ENCODE results near the gene HADH.

Gene HADH

DNA sequence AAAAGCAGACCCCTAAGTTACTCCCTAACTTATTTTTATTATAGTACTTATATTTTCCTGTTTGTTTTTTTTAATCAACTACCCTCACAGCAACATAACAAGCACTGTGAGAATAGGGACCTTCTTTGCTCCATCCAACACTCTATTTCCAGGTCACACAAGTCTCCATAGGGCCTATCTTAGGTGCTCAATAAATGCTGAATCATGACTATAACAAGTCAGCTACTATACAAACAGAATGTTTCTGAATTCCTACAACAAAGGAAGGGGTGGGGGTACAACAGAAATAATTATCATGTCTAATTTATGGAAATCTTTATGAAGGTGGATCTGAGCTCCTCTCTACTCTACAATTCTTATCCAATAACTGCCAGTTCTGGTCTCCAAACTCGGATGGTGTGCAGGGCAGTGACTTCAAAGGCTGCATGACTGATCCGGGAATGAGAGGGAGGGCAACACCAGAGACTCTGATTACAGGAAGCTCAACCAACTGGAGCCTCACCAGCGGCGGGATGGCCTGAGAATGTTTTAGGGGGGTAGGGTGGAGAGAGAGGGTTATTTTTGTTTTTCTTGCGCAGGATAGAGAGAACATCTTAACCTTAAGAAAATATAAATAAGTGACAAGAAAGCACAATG is 71.1 kb downstream of the HADH start:
- no peak for DNase-seq

DNA sequence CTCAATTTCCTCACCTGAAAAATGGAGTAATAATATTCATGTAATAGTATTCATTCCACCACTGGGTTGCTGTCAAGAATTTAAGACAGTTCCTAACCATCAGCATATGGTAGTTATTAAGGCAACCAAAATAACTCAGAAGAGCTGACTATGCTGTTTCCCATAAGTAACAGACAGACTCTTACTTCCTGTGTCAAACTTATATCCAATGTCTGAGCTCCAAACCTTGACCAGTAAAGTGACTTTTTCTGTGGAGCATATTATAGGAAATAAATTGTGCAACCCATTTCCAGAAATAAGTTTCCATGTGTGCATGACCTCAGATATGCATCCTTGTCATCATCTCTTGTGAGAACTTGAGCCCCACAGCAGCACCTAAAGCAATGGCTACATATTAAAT is 78.8 kb downstream of the HADH start:
- no peak for DNase-seq

DNA sequence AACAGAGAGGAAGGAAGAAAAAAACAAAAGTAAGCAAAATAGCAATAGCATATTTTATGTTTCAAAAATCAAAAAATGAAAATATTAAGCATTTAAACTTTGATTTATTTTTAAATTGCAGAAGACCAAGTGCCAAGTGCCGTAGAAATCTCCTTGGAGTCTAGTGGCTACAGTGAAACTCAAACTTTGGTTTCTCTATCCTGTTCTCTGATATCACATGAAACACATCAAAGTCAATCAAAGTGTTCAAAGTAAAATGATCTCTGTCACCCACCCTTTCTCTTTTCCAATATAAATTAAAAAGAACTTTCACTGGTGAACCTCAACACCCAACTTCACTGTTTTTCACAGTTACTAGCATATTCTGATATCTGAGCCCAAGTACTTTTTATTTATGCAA is 81.1 kb downstream of the HADH start:
- no peak for DNase-seq

- no peak for DNase-seq
These were observed 82.6 kb downstream of the HADH start for GRCh38 chr4:108072300-108072699.

GRCh38 chr4:108078024-108078733 is 88.5 kb downstream of the HADH start:
- DNase-seq = no peak

- no peak for DNase-seq
These were observed 91.1 kb downstream of the HADH start for GRCh38 chr4:108080747-108081146.

GRCh38 chr4:108081256-108081655 is 91.6 kb downstream of the HADH start:
- DNase-seq = no peak
